Cardiac fibroblast (primary cell): ENCODE measurements around the gene TNFRSF8.

Source experiments
- DNase-seq, 2 donors: peaks; one replicate each; pipeline versions ENCODE4 v3.0.0 to v3.0.0-alpha.2; 2010; ENCODE audit warnings: low read depth in 2 of 2
- H3K4me3 ChIP-seq, 2 donors: replicated peaks in 1 of 2; 1 replicate in 1 of 2; 2 replicates in 1 of 2; pipeline ENCODE4 v1.5.1; 2011; ENCODE audit warnings: low read depth in 2 of 2, low read length in 2 of 2, mild to moderate bottlenecking in 2 of 2, moderate library complexity in 1 of 2
- TF ChIP-seq, protein P1 (sequence below): IDR thresholded peaks from one replicate; pipeline ENCODE4 v1.5.1; 2011; ENCODE audit warnings: low read depth, mild to moderate bottlenecking, low read length, inconsistent platforms

Gene TNFRSF8

DNA sequence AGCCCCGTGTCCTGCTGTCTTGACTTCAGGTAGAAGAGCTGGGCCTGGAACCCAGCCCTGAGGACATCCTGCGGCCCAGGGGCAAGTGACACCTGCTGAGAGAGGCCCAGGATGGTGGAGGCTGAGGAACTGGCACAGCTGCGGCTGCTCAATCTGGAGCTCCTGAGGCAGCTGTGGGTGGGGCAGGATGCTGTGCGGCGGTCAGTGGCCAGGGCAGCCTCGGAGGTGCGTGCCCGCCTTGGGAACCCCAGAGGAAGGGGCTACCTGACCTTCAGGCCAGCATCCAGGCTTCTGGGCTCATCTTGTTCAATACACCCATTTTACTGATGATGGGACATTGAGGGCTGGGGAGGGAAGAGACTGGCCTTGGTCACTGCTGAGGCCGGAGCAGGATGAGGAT lies 41.5 kb upstream of the TNFRSF8 start:
- no peak for DNase-seq
- H3K4me3 ChIP-seq: no peak overlapping the region
- TF ChIP-seq, protein P1, sequence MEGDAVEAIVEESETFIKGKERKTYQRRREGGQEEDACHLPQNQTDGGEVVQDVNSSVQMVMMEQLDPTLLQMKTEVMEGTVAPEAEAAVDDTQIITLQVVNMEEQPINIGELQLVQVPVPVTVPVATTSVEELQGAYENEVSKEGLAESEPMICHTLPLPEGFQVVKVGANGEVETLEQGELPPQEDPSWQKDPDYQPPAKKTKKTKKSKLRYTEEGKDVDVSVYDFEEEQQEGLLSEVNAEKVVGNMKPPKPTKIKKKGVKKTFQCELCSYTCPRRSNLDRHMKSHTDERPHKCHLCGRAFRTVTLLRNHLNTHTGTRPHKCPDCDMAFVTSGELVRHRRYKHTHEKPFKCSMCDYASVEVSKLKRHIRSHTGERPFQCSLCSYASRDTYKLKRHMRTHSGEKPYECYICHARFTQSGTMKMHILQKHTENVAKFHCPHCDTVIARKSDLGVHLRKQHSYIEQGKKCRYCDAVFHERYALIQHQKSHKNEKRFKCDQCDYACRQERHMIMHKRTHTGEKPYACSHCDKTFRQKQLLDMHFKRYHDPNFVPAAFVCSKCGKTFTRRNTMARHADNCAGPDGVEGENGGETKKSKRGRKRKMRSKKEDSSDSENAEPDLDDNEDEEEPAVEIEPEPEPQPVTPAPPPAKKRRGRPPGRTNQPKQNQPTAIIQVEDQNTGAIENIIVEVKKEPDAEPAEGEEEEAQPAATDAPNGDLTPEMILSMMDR: no peak

DNA sequence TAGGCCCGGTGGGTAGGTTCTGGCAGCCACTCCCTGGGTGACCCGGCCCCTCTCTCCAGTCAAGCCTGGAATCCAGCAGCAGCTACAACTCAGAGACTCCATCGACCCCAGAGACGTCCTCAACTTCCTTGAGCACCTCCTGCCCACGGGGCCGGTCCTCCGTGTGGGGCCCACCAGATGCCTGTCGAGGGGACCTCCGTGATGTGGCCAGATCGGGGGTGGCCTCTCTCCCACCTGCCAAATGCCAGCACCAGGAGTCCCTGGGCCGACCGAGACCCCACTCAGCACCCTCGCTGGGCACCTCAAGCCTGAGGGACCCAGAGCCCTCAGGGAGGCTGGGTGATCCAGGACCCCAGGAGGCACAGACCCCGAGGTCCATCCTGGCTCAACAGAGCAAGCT lies 41.1 kb upstream of the TNFRSF8 start:
- no peak overlapping the region for H3K4me3 ChIP-seq
- TF ChIP-seq, protein P1: no peak
- DNase-seq: no peak

DNA sequence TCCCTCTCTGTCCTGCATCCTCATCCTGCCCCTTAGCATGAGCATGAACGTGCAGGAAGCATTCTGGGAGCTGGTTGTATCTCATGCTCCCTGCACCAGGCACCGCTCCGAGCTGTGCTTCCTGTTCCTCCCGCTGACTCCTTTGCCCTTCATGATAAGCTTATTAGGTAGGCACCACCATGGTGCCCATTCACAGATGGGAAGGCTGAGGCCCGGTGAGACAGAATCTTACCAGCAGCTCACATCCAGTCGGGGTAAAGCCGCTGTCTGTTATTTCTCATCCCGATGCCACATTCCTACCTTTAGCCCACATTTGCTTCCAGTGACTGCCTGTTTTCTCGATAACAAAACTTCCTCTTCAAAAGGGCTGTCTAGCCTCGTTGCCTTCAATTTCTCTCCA lies 36.5 kb upstream of the TNFRSF8 start:
- no peak overlapping the region for H3K4me3 ChIP-seq
- DNase-seq: no peak
- TF ChIP-seq, protein P1: no peak

DNA sequence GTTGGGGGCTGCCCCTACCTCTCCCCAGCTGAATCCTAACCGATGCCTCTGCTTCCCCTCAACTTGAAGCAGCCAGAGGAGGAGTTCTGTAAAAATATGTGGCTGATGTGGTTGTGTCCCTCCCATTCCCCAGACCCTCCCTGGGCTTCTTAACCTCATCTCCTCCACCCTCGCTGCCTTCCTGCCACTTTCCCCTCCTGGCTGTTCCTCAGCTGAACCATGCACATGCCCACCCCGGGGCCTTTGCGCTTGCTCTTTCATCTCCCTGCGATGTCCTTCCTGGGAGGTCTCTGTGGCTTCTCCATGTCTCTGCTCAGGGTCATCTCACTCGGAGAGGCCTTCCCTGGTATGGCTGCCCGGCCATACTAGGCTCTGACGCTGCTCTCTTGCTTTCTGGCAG lies 34.9 kb upstream of the TNFRSF8 start:
- no peak overlapping the region for H3K4me3 ChIP-seq
- DNase-seq: no peak
- TF ChIP-seq, protein P1: no peak

DNA sequence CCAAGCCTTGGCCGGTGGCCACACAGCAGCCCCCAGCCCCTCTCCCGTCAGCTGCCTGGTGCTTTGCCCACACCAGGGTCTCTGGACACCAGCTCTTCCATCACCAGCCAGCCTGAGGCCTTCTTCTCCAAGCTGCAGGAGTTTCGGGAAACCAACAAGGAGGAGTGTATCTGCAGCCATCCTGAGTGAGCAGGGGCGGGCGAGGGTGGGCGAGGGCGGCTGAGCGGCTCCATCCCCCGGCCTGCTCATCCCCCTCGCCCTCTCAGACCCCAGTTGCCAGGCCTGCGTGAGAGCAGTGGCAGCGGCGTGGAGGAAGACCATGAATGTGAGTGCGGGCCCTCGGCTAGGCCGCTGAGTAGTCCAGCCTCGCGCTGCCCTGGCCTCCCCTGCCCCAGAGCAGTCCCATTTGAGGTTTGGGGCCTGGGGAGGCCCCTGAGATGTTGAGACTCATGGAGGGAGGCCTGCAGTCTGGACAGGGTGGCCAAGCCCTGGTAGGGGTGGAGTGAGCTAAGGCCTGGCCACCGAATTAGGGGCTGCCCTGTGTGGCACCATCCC lies 34.1 kb upstream of the TNFRSF8 start:
- H3K4me3 ChIP-seq: no peak overlapping the region
- DNase-seq: no peak
- TF ChIP-seq, protein P1: no peak

DNA sequence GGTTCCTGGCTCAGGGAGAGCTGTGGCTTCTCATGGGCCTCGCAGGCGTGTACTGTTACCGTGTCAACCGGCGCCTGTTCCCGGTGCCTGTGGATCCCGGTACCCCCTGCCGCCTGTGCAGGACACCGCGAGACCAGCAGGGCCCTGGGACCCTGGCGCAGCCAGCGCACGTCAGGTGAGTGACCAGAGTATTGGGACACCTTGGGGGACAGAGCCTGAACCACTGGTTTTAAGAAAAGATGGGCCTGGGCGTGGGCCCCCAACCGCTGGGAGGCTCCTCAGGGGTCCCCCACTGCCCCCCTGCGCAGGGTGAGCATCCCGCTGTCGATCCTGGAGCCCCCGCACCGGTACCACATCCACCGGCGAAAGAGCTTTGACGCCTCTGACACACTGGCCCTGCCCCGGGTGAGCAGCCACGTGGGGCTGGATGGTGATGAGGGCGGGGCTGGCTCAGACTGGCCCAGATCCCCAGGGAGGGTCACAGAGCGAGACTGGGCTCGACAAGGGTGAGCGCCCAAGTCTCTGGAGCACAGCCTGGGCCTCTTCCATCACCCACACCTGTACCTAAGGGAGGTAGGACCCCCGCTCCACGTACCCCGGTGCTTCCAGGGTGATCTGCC lies 33.3 kb upstream of the TNFRSF8 start:
- TF ChIP-seq, protein P1: no peak
- DNase-seq: no peak
- no peak overlapping the region for H3K4me3 ChIP-seq
